ENCODE data around the gene RECQL. TPM values are rescaled to one million over a fixed set of nuclear protein-coding genes. Genes with fewer than 3 reads are reported as not detected.

RECQL gene
- total and polyA plus RNA-seq, 2 of the 8 experiments (the other 6 are each of a cell fraction or from before 2014, with no cell fraction given) = 8.1 to 40.3 TPM

DNA sequence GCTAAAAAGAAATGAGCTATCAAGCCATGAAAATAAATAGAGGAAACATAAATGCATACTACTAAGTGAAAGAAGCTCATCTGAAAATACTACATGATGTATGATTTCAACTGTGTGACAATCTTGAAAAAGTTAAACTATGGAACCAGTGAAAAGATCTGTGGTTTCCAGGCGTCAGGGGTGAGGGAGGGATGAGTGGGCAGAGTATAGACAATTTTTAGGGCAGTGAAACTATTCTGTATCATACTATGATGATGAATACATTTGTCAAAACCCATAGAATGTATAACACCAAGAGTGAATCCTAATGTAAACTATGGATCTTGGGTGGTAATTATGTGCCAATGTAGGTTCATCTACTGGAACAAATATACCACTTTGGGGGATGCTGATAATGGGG lies 46.0 kb upstream of the RECQL start:
- H4K20me1 ChIP-seq (replicated peaks in 1 of 2; ENCODE audit: control insufficient read depth in 1 of 2, insufficient read depth in 2 of 2, low read length in 2 of 2) = no peaks in the 10 kb centered on the region
- H2BK15ac ChIP-seq (ENCODE audit: low read length) = no peak overlapping the region
- FAIRE-seq = no peak
- no peak overlapping the region for H3K14ac ChIP-seq (ENCODE audit: insufficient read length)
- CTCF ChIA-PET (ENCODE audit: partially characterized antibody) = interaction anchor here (0.6 to 1.7 kb wide), 2 partner anchors 12 to 17 kb away, joined by 3 to 4 read pairs; no protein-coding TSS in a partner anchor
- no peak overlapping the region for H3K4me2 ChIP-seq (ENCODE audit: insufficient read depth in 1 of 2, low read depth in 2 of 2, low read length in 2 of 2)
- H3K4ac ChIP-seq (replicated peaks; ENCODE audit: insufficient read length, low read depth, low read length) = no peak overlapping the region
- no peak overlapping the region for H3K56ac ChIP-seq (replicated peaks; ENCODE audit: insufficient read length, low read depth, low read length)
- H2AFZ ChIP-seq (ENCODE audit: low read length) = no peak overlapping the region
- no peak overlapping the region for H4K91ac ChIP-seq (replicated peaks; ENCODE audit: insufficient read length, low read length)
- H3K27me3 ChIP-seq (replicated peaks in 1 of 4; ENCODE audit: control insufficient read depth in 3 of 4, extremely low read depth in 1 of 4, insufficient read depth in 3 of 4, low read length in 3 of 4) = no peaks in the 10 kb centered on the region
- H2BK12ac ChIP-seq (ENCODE audit: low read depth, low read length) = no peak overlapping the region
- WGBS, 2 experiments (ENCODE audit: extremely low coverage in 1 of 2, insufficient coverage in 1 of 2, insufficient read length in 1 of 2, insufficient replicate concordance in 2 of 2, low coverage in 1 of 2, low lambda C conversion rate in 2 of 2, missing lambda C conversion rate in 1 of 2) = 92% methylated on average over 1 of the region's 1 CpG; no CpG with 5 or more reads in 1 of the 2 experiments
- H3K79me2 ChIP-seq (ENCODE audit: control insufficient read depth in 1 of 2, insufficient read depth in 2 of 2, low read length in 2 of 2) = no peaks in the 10 kb centered on the region
- no peaks in the 10 kb centered on the region for H3K9me3 ChIP-seq (ENCODE audit: insufficient read depth in 2 of 2, low read depth in 1 of 2, low read length in 1 of 2)
- no peaks in the 10 kb centered on the region for H3K36me3 ChIP-seq (ENCODE audit: control insufficient read depth in 2 of 4, insufficient read depth in 4 of 4, low read length in 3 of 4)
- H3K4me3 ChIP-seq (ENCODE audit: extremely low read depth in 1 of 4, insufficient read depth in 2 of 4, low read depth in 3 of 4, low read length in 4 of 4) = no peak overlapping the region
- no peak overlapping the region for H3K18ac ChIP-seq (ENCODE audit: extremely low read depth, low read length)
- H2BK20ac ChIP-seq (ENCODE audit: low read length) = no peak overlapping the region
- no peaks in the 10 kb centered on the region for H3K4me1 ChIP-seq (replicated peaks in 1 of 4; ENCODE audit: control insufficient read depth in 3 of 4, insufficient read depth in 4 of 4, low read length in 3 of 4)
- no peak overlapping the region for H4K5ac ChIP-seq (ENCODE audit: insufficient read length, low read depth, low read length)
- no peak overlapping the region for H2BK5ac ChIP-seq (ENCODE audit: low read depth, low read length)
- DNase-seq (ENCODE audit: low read depth in 1 of 2, low spot score in 2 of 2) = no peak
- H2AK5ac ChIP-seq (ENCODE audit: low read depth, low read length) = no peak overlapping the region
- no peak overlapping the region for H3K23ac ChIP-seq (ENCODE audit: insufficient read length)
- H3K23me2 ChIP-seq (ENCODE audit: low read depth, low read length) = no peaks in the 10 kb centered on the region; the same call in 1 of the 2 replicates
- no peak overlapping the region for H3K27ac ChIP-seq (ENCODE audit: low read depth, low read length)
- no peaks in the 10 kb centered on the region for H3K79me1 ChIP-seq (ENCODE audit: low read depth, low read length)
- H2BK120ac ChIP-seq (replicated peaks; ENCODE audit: low read depth, low read length) = no peak overlapping the region
- POLR2A ChIA-PET (ENCODE audit: partially characterized antibody) = no interaction called here
- H4K8ac ChIP-seq (ENCODE audit: extremely low read depth, insufficient read depth, low read length) = no peak overlapping the region
- no peak overlapping the region for H3K9ac ChIP-seq (replicated peaks in 1 of 4; ENCODE audit: extremely low read depth in 1 of 4, low read depth in 3 of 4, low read length in 3 of 4)
- TF ChIP-seq SIN3A (conservative IDR thresholded peaks at IDR 0.05 in 1 of 2, IDR thresholded peaks at IDR 0.05 in 1 of 2; ENCODE audit: low read depth in 1 of 2, low read length in 2 of 2) = no peak
- no peak for TF ChIP-seq SRF (IDR thresholded peaks at IDR 0.05; ENCODE audit: low read depth, low read length)
- TF ChIP-seq SP2 (IDR thresholded peaks at IDR 0.05; ENCODE audit: low read length) = no peak
- TF ChIP-seq, protein P1, sequence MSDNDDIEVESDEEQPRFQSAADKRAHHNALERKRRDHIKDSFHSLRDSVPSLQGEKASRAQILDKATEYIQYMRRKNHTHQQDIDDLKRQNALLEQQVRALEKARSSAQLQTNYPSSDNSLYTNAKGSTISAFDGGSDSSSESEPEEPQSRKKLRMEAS (IDR thresholded peaks at IDR 0.05) = no peak
- TF ChIP-seq FOSL1 (IDR thresholded peaks at IDR 0.05; ENCODE audit: insufficient read depth, low read depth, low read length) = no peak
- TF ChIP-seq MAFK (IDR thresholded peaks at IDR 0.05; ENCODE audit: low read depth, low read length) = no peak
- no peak for TF ChIP-seq EZH2 (IDR thresholded peaks at IDR 0.05; ENCODE audit: low read depth, low read length, severe bottlenecking)
- no peak for TF ChIP-seq SP1 (IDR thresholded peaks at IDR 0.05; ENCODE audit: low read depth, low read length)
- no peak for TF ChIP-seq SIX5 (IDR thresholded peaks at IDR 0.05; ENCODE audit: low read depth, low read length)
- no peak for TF ChIP-seq RAD21 (IDR thresholded peaks at IDR 0.05 in 1 of 2, conservative IDR thresholded peaks at IDR 0.05 in 1 of 2; ENCODE audit: low read depth in 2 of 2, low read length in 2 of 2)
- no peak for TF ChIP-seq CREB1 (IDR thresholded peaks at IDR 0.05)
- no peak for TF ChIP-seq TCF12 (IDR thresholded peaks at IDR 0.05; ENCODE audit: low read depth, low read length)

Measured in H1 (cell line).